Erythroblast (primary cell): ENCODE measurements around the gene GABRG3.

Experiments used
- GATA1 ChIP-seq: IDR thresholded peaks from 2 replicates; pipeline ENCODE4 v1.6.1; 2011; ENCODE audit warnings: low read depth, mild to moderate bottlenecking, control low read depth, low read length, moderate library complexity
- POLR2A ChIP-seq: IDR thresholded peaks from 2 replicates; pipeline ENCODE4 v1.6.1; 2011; ENCODE audit warnings: mild to moderate bottlenecking, low read length

DNA sequence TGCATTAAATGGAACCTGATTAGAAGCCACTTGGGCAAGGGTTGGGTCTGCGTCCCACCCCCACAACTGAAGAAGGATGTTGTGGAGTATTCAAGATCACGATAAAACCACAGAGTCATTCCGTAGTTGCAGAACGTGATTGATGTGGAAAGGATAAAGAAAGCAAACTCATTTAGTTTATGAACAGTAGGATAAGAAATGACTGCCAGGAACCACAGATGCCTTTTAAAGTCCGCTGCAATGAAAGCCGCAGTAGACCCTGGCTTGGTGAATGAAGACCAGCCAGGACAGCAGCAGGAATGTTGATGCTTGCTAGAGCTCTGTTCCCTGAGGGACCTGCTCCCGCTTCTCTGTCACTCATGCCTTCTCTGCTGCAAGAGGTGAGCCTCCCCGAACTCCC, 111.5 kb downstream of the GABRG3 start:
- TF ChIP-seq POLR2A (no peak), GATA1 (no peak)
